ENCODE data around the gene JPH3. TPM values are rescaled to one million over a fixed set of nuclear protein-coding genes. Genes with fewer than 3 reads are reported as not detected.

Gene JPH3
- total and polyA plus RNA-seq, 2 experiments from 2014 or later, result 8.0 to 39.3 TPM

DNA sequence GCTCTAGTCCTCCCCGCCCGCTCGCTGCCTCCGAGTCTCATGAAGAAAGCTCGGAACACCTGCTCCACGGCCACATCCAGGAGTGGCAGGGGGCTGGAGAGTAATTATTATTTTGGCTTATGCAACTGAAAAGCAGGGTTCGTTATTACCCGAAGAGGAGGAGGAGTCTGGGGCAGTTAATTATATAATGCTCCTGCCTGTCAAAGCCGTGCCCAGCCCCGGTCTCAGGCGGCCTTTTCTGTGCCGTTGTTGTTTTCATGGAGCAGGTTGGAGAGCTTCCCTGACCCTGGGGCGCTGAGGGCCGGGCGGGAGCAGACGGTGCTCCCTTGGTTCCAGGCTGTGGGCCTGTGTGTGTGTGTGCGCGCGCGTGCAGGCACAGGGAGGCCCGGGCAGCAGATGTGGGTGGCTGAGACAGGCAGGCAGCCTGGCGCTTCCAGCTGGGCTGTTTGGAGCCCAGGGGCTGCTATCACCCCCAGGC lies 2.4 kb downstream of the JPH3 start:
- TF ChIP-seq, protein P1, sequence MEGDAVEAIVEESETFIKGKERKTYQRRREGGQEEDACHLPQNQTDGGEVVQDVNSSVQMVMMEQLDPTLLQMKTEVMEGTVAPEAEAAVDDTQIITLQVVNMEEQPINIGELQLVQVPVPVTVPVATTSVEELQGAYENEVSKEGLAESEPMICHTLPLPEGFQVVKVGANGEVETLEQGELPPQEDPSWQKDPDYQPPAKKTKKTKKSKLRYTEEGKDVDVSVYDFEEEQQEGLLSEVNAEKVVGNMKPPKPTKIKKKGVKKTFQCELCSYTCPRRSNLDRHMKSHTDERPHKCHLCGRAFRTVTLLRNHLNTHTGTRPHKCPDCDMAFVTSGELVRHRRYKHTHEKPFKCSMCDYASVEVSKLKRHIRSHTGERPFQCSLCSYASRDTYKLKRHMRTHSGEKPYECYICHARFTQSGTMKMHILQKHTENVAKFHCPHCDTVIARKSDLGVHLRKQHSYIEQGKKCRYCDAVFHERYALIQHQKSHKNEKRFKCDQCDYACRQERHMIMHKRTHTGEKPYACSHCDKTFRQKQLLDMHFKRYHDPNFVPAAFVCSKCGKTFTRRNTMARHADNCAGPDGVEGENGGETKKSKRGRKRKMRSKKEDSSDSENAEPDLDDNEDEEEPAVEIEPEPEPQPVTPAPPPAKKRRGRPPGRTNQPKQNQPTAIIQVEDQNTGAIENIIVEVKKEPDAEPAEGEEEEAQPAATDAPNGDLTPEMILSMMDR (IDR thresholded peaks at IDR 0.05; ENCODE audit: low read depth, low read length), result no peak
- Histone ChIP-seq H3K27ac (no peak overlapping the region), H3K36me3 (no peaks in the 10 kb centered on the region), H3K4me3 (no peak overlapping the region), H3K27me3 (peaks cover 34% of the 10 kb centered on the region), H3K4me1 (ENCODE audit: low read depth) (peaks cover 9% of the 10 kb centered on the region), H3K9me3 (ENCODE audit: low read depth) (no peaks in the 10 kb centered on the region)
- DNase-seq (ENCODE audit: low read depth in 1 of 2, low spot score in 1 of 2), result no peak

DNA sequence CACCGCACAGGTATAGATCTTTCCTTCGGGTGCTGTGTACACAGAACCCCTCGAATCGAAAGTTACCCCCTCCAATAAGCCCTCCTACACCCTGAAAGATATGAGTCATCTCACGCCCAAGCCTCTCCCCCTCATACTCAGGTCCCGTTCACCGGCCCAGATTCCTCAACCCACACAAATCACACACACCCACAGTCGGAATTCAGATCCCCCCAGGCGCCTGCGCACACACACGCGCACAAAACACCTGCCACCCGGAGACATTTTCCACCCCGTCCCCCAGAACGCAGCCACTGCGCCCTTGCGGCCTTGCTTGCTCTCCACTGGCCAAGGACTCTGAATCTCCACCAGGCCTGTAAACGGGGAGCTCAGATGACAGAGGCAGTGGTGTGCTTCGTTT lies 4.9 kb downstream of the JPH3 start:
- Histone ChIP-seq H3K36me3 (no peaks in the 10 kb centered on the region), H3K9me3 (ENCODE audit: low read depth) (no peaks in the 10 kb centered on the region), H3K27me3 (peaks cover 27% of the 10 kb centered on the region)

DNA sequence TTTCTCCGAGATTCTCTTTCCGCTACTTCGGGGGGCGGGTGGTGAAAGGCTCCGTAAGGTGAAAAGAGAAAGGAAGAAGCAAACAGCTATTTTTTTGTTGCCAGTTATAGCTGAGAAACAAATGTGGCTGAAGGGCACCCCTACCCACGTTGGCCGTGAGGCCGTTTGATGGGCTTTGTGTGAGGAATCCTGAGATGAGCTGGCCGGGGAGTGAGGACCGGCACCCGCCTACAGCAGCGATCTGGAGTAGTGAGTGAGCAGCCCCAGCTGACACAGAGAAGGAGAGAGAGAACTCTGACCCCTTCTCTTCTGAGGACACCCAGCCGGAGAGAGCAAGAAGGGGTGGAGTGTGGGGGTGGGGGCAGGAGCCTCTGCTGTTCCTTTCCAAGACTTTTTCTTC lies 5.6 kb downstream of the JPH3 start:
- no peaks in the 10 kb centered on the region for H3K36me3 ChIP-seq
- no peak for DNase-seq (ENCODE audit: low read depth in 1 of 2, low spot score in 1 of 2)
- H3K27ac ChIP-seq, result no peak overlapping the region
- H3K27me3 ChIP-seq, result peaks cover 27% of the 10 kb centered on the region
- no peak overlapping the region for H3K4me3 ChIP-seq
- H3K4me1 ChIP-seq (ENCODE audit: low read depth), result peaks cover 9% of the 10 kb centered on the region
- TF ChIP-seq, protein P1 (IDR thresholded peaks at IDR 0.05; ENCODE audit: low read depth, low read length), result no peak
- H3K9me3 ChIP-seq (ENCODE audit: low read depth), result no peaks in the 10 kb centered on the region

More for the DNA sequence above, 4.9 kb downstream of the JPH3 start:
- Histone ChIP-seq H3K27ac (no peak overlapping the region), H3K4me3 (no peak overlapping the region), H3K4me1 (ENCODE audit: low read depth) (peaks cover 9% of the 10 kb centered on the region)
- TF ChIP-seq, protein P1 (IDR thresholded peaks at IDR 0.05; ENCODE audit: low read depth, low read length), result no peak
- DNase-seq (ENCODE audit: low read depth in 1 of 2, low spot score in 1 of 2), result no peak

DNA sequence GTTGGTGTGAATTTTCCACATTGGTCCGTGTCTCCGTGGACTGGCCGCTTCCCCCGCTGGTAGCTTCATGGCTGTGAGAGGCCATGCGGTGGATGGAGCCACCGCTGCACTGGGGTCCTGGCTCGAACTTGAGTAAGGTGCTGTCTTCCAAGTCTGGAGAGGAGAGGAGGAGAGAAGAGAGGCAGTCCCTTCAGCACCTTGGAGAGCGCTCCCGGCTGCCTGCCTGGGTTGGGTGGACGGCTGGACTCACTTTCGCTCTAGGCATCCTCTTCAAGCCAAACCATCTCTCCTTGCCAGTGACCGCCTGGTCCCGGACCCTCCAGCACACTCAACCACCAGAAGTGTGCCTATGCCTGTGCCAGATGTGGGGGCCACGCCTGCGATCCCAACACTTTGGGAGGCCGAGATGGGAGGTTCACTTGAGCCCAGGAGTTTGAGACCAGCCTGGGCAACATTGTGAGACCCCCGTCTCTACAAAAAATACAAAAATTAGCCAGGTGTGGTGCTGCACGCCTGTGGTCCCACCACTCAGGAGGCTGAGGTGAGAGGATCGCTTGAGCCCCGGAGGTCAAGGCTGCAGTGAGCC lies 6.2 kb downstream of the JPH3 start:
- peaks cover 9% of the 10 kb centered on the region for H3K4me1 ChIP-seq (ENCODE audit: low read depth)
- TF ChIP-seq, protein P1 (IDR thresholded peaks at IDR 0.05; ENCODE audit: low read depth, low read length), result no peak
- H3K9me3 ChIP-seq (ENCODE audit: low read depth), result no peaks in the 10 kb centered on the region
- peaks cover 25% of the 10 kb centered on the region for H3K27me3 ChIP-seq
- DNase-seq (ENCODE audit: low read depth in 1 of 2, low spot score in 1 of 2), result peak; percentile 74 to 88
- no peak overlapping the region for H3K27ac ChIP-seq
- no peak overlapping the region for H3K4me3 ChIP-seq
- no peaks in the 10 kb centered on the region for H3K36me3 ChIP-seq

DNA sequence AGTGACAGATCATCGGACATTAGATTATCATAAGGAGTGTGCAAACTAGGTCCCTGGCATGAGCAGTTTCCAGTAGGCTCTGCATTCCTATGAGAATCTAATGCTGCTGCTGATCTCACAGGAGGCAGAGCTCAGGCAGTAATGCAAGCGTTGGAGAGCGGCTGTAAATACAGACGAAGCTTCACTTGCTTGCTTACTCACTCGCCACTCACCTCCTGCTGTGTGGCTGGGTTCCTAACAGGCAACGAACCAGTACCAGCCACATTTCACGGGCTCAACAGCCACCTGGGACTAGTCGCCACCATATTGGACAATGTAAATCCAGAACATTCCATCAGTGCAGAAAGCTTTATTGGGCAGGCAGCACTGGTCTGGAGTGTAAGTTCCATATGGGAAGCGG lies 7.7 kb downstream of the JPH3 start:
- H3K27me3 ChIP-seq, result peaks cover 10% of the 10 kb centered on the region
- no peak overlapping the region for H3K27ac ChIP-seq
- TF ChIP-seq, protein P1 (IDR thresholded peaks at IDR 0.05; ENCODE audit: low read depth, low read length), result no peak
- no peak for DNase-seq (ENCODE audit: low read depth in 1 of 2, low spot score in 1 of 2)
- H3K4me3 ChIP-seq, result no peak overlapping the region
- no peaks in the 10 kb centered on the region for H3K9me3 ChIP-seq (ENCODE audit: low read depth)
- no peaks in the 10 kb centered on the region for H3K4me1 ChIP-seq (ENCODE audit: low read depth)
- no peaks in the 10 kb centered on the region for H3K36me3 ChIP-seq
